ENCODE measurements around the gene NMRK1. TPM values are rescaled to one million over a fixed set of nuclear protein-coding genes. Genes with fewer than 3 reads are reported as not detected.

NMRK1 gene
- total and polyA plus RNA-seq, 2 experiments from 2014 or later, result 6.2 to 15.8 TPM

GRCh38 chr9:75051285-75051684, 36.7 kb downstream of the NMRK1 start:
- no peaks in the 10 kb centered on the region for H3K27me3 ChIP-seq (ENCODE audit: insufficient read depth)
- H3K27ac ChIP-seq (ENCODE audit: low read depth), result no peak overlapping the region
- Mint-ChIP-seq H3K36me3 (ENCODE audit: low read depth) (peaks cover 5% of the 10 kb centered on the region; the same call in 2 of the 3 replicates), H3K4me1 (no peaks in the 10 kb centered on the region), H3K9me3 (peaks cover 26% of the 10 kb centered on the region), H3K27ac (no peak overlapping the region), H3K27me3 (ENCODE audit: insufficient read depth, low read depth, poor library complexity) (peaks cover 4% of the 10 kb centered on the region), H3K4me3 (no peak overlapping the region)
- DNase-seq (ENCODE audit: low spot score), result no peak
- no peaks in the 10 kb centered on the region for H3K4me1 ChIP-seq (ENCODE audit: insufficient read depth)
- H2AFZ ChIP-seq, result no peak overlapping the region
- ATAC-seq, result no peak
- no peaks in the 10 kb centered on the region for H4K20me1 ChIP-seq (replicated peaks; ENCODE audit: insufficient read depth)
- H3K4me2 ChIP-seq, result no peak overlapping the region
- H3F3A ChIP-seq (replicated peaks; ENCODE audit: low read depth), result no peaks in the 10 kb centered on the region
- H3K4me3 ChIP-seq, result no peak overlapping the region
- H3K79me2 ChIP-seq (replicated peaks; ENCODE audit: insufficient read depth), result no peaks in the 10 kb centered on the region
- no peaks in the 10 kb centered on the region for H3K36me3 ChIP-seq (ENCODE audit: insufficient read depth)
- TF ChIP-seq ZNF331 (CRISPR knock-in tag; IDR thresholded peaks at IDR 0.05; ENCODE audit: low read depth) (no peak), REST (IDR thresholded peaks at IDR 0.05; ENCODE audit: unreplicated experiment) (no peak), ZNF462 (CRISPR knock-in tag; IDR thresholded peaks at IDR 0.05) (no peak), CTCF (conservative IDR thresholded peaks at IDR 0.05; ENCODE audit: low read depth in 2 of 2) (no peak), ETS1 (IDR thresholded peaks at IDR 0.05) (no peak), STAT1 (IDR thresholded peaks at IDR 0.05; ENCODE audit: unreplicated experiment) (no peak), ZNF114 (CRISPR knock-in tag; IDR thresholded peaks at IDR 0.05) (no peak), EZH2 (IDR thresholded peaks at IDR 0.05; ENCODE audit: low read depth, unreplicated experiment) (no peak), POLR2AphosphoS5 (IDR thresholded peaks at IDR 0.05; ENCODE audit: low read depth) (no peak), EZH2phosphoT487 (IDR thresholded peaks at IDR 0.05; ENCODE audit: unreplicated experiment) (no peak), JUNB (IDR thresholded peaks at IDR 0.05; ENCODE audit: unreplicated experiment) (no peak), CREB1 (CRISPR knock-in tag; IDR thresholded peaks at IDR 0.05; ENCODE audit: low read depth) (no peak), NANOG (IDR thresholded peaks at IDR 0.05; ENCODE audit: borderline replicate concordance) (no peak)
- no peaks in the 10 kb centered on the region; the same call in 1 of the 2 replicates for H3K9me2 ChIP-seq (ENCODE audit: insufficient read depth)
